ENCODE measurements around the gene HIGD2A.

HIGD2A gene

DNA sequence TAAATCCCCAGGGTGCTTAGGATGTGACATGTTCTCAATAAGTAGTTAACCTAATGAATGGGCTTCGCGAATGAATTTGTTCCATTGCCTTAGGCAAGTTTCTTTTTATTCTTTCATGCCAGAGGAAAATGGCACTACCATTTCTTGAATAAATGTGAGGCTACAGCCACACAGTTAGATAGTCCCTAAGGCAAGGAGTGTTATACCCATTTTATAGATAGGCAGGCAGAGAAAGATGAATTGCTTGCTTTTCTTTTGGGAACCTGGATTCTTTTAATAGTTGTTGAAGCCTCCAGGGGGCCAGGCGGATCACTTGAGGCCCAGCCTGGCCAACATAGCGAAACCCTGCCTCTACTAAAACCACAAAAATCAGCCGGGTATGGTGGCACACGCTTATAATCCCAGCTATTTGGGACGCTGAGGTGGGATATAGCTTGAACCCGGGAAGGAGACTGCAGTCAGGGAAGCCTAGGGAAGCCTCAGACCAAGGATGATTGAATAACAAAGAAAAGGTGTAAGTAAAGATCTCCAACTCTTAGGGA, 1.1 kb upstream of the HIGD2A start:
- peak overlapping the region; percentile 91 for H3K4me3 ChIP-seq (ENCODE audit: low read depth, low read length)
- in situ Hi-C loops (cut with HindIII; ENCODE audit: low sequenced_read_pairs) = no loop called here
- no peak for DNase-seq (ENCODE audit: low read depth, low spot score)
- TF ChIP-seq, protein P1, sequence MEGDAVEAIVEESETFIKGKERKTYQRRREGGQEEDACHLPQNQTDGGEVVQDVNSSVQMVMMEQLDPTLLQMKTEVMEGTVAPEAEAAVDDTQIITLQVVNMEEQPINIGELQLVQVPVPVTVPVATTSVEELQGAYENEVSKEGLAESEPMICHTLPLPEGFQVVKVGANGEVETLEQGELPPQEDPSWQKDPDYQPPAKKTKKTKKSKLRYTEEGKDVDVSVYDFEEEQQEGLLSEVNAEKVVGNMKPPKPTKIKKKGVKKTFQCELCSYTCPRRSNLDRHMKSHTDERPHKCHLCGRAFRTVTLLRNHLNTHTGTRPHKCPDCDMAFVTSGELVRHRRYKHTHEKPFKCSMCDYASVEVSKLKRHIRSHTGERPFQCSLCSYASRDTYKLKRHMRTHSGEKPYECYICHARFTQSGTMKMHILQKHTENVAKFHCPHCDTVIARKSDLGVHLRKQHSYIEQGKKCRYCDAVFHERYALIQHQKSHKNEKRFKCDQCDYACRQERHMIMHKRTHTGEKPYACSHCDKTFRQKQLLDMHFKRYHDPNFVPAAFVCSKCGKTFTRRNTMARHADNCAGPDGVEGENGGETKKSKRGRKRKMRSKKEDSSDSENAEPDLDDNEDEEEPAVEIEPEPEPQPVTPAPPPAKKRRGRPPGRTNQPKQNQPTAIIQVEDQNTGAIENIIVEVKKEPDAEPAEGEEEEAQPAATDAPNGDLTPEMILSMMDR (IDR thresholded peaks at IDR 0.05; ENCODE audit: low read depth, low read length) = no peak

DNA sequence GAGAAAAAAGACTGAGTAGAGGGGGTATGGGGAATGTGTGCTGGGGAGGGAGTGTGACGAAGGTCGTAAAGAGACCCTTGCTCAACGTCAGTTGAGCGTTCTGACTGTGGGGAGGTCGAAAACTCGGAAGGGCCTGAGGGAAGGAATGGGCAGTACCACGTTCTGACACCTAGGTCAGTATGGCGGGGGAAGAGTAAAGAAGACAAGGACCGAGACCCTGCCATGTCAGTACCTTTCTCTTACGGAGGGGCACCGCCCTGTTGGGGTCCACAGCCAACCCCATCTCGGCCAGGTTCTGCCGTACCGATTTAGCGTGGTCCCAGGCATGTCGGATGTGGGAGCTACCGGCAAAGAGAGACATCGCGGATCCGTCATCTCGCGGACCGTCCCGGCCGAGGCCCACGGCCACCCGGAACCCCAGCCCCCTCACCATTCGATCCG, 528 bp upstream of the HIGD2A start:
- in situ Hi-C loops (cut with HindIII; ENCODE audit: low sequenced_read_pairs) = no loop called here
- TF ChIP-seq, protein P1 (IDR thresholded peaks at IDR 0.05; ENCODE audit: low read depth, low read length) = no peak
- no peak for DNase-seq (ENCODE audit: low read depth, low spot score)
- peak overlapping the region; percentile 91 for H3K4me3 ChIP-seq (ENCODE audit: low read depth, low read length)

DNA sequence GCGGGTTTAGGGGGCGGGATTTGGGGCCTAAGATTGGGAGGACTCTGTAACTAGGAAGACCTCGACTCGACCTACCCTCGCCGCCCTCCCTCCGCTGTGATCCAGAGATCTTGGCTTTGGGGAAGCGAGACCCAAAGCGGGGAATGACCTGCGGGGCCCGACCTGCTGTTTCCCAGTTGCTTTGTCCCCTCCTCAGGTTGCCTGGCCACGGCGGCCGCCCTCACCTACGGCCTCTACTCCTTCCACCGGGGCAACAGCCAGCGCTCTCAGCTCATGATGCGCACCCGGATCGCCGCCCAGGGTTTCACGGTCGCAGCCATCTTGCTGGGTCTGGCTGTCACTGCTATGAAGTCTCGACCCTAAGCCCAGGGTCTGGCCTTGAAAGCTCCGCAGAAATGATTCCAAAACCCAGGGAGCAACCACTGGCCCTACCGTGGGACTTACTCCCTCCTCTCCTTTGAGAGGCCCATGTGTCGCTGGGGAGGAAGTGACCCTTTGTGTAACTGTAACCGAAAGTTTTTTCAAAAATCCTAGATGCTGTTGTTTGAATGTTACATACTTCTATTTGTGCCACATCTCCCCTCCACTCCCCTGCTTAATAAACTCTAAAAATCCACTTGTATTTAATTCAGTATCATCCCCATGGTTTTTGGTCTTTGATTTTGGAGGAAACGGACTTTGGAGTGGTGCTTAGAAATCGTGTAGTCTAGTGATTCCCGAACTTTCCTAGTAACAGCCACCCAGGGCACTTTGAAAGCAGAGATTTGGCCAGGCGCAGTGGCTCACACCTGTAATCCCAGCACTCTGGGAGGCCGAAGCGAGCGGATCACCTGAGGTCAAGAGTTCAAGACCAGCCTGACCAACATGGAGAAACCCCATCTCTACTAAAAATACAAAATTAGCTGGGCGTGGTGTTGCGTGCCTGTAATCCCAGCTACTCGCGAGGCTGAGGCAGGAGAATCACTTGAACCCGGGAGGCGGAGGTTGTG, 878 bp downstream of the HIGD2A start:
- in situ Hi-C loops (cut with HindIII; ENCODE audit: low sequenced_read_pairs) = no loop called here
- no peak for DNase-seq (ENCODE audit: low read depth, low spot score)
- H3K4me3 ChIP-seq (ENCODE audit: low read depth, low read length) = peak overlapping the region; percentile 91
- TF ChIP-seq, protein P1 (IDR thresholded peaks at IDR 0.05; ENCODE audit: low read depth, low read length) = no peak

DNA sequence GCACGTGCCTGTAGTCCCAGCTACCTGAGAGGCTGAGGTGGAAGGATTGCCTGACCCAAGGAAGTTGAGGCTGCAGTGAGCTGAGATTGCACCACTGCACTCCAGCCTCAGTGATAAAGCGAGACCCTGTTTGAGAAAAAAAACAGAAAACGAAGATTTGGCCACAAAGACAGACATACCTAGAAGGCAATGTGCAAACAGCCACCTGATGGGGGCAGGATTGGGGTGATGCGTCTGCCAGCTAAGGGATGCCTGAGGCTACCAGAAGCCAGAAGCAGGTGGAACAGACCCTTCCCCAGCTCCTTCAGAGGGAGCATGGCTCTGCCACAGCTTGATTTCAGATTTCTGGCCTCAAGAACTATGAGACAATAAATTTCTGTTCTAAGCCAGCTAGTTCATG, 2.9 kb downstream of the HIGD2A start:
- DNase-seq (ENCODE audit: low read depth, low spot score) = no peak
- TF ChIP-seq, protein P1 (IDR thresholded peaks at IDR 0.05; ENCODE audit: low read depth, low read length) = no peak
- in situ Hi-C loops (cut with HindIII; ENCODE audit: low sequenced_read_pairs) = no loop called here
- no peak overlapping the region for H3K4me3 ChIP-seq (ENCODE audit: low read depth, low read length)

DNA sequence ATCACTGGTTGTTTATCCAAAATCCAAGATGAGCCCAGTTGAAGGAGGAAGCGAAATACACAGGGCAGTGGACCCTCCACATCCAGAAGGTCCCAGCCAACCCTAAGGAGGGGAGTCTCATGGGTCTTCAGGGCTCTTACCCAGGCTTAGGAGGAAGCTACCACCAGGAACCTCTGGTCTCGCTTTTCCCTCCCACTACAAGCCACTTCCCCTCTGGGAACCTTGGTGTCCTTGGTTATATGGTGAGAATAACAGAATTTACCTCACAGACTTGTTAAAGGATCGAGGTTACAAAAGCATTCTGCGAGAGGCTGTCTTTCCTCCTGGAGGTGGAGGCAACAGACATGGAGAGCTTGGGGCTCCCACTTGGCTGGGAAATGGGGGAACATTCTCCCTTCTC, 3.4 kb downstream of the HIGD2A start:
- in situ Hi-C loops (cut with HindIII; ENCODE audit: low sequenced_read_pairs) = no loop called here
- DNase-seq (ENCODE audit: low read depth, low spot score) = no peak
- TF ChIP-seq, protein P1 (IDR thresholded peaks at IDR 0.05; ENCODE audit: low read depth, low read length) = no peak
- H3K4me3 ChIP-seq (ENCODE audit: low read depth, low read length) = no peak overlapping the region

DNA sequence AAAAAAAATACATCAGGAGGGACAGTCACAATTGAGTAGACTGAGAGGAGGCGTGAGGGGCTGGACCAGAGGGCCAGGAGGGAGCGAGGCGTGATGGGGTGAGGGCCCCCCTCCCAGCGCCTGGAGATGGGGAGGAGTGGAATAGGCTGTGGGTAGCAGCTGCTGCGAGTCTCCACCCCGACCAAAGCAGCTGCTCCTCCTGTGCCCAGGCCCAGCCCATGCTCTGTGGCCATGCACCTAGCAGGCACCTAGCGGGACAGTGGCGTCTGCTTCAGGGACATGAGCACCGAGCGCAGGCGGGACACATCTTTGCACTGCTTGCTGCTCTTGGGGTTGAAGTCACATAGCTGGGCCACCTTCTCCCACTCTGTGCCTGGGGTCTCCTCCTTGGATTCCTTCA, 4.0 kb downstream of the HIGD2A start:
- in situ Hi-C loops (cut with HindIII; ENCODE audit: low sequenced_read_pairs) = no loop called here
- TF ChIP-seq, protein P1 (IDR thresholded peaks at IDR 0.05; ENCODE audit: low read depth, low read length) = no peak
- no peak for DNase-seq (ENCODE audit: low read depth, low spot score)
- H3K4me3 ChIP-seq (ENCODE audit: low read depth, low read length) = no peak overlapping the region
